WTC11 (cell line): Measurements from ENCODE around the gene CMC2.

ENCODE experiments used
- CTCF ChIP-seq: fragments of 200-600 bp; IDR thresholded peaks from 2 replicates; pipeline ENCODE4 v1.8.0; 2022; ENCODE audit warnings: antibody characterized with exemption
- ELF4 ChIP-seq: sonication (generic); formaldehyde crosslinking; IDR thresholded peaks from 2 replicates; pipeline ENCODE4 v1.8.1; 2022; ENCODE audit warnings: low read depth, mild to moderate bottlenecking, moderate library complexity, missing genetic modification reagents
- JAZF1 ChIP-seq: fragments of 250-450 bp; sonication (Bioruptor Pico); IDR thresholded peaks from 2 replicates; pipeline ENCODE4 v1.9.0; 2021; ENCODE audit warnings: moderate library complexity, mild to moderate bottlenecking, inconsistent platforms
- USF2 ChIP-seq: sonication (generic); formaldehyde crosslinking; IDR thresholded peaks from 2 replicates; pipeline ENCODE4 v1.8.1; 2023; ENCODE audit warnings: mild to moderate bottlenecking, missing genetic modification reagents, moderate library complexity
- ZNF232 ChIP-seq: sonication (generic); formaldehyde crosslinking; IDR thresholded peaks from 2 replicates; pipeline ENCODE4 v1.8.0; 2022; ENCODE audit warnings: mild to moderate bottlenecking, missing genetic modification reagents
- ZNF263 ChIP-seq: sonication (generic); formaldehyde crosslinking; IDR thresholded peaks from 2 replicates; pipeline ENCODE4 v1.8.1; 2022; ENCODE audit warnings: low read depth, mild to moderate bottlenecking, moderate library complexity, missing genetic modification reagents
- TF ChIP-seq, protein P1 (sequence below): sonication (generic); formaldehyde crosslinking; conservative IDR thresholded peaks from 2 replicates; pipeline ENCODE4 v1.8.1; 2023; ENCODE audit warnings: mild to moderate bottlenecking, low read depth, missing genetic modification reagents, moderate library complexity
- TF ChIP-seq, protein P2 (sequence below): sonication (generic); formaldehyde crosslinking; IDR thresholded peaks from 2 replicates; pipeline ENCODE4 v1.8.0; 2023; ENCODE audit warnings: missing genetic modification reagents

DNA sequence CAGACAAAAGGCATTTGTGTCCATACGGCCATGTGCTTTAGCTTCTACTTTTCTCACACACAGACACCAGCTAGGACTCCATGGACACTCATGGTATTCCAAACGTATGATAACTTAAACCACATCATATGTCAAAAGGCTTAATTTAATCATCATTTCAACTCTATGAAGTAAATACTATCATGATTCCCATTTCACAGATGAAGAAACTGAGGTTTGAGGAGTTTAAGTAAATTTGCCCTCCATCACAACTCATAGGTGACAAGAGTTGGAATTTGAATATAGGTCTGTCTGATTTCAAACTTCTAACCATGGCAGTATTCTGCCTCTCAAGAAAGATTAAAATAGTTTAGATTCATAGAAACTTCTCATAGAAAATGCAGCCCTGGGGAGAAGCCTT lies 43.8 kb downstream of the CMC2 start:
- TF ChIP-seq CTCF = no peak
- TF ChIP-seq, protein P1, sequence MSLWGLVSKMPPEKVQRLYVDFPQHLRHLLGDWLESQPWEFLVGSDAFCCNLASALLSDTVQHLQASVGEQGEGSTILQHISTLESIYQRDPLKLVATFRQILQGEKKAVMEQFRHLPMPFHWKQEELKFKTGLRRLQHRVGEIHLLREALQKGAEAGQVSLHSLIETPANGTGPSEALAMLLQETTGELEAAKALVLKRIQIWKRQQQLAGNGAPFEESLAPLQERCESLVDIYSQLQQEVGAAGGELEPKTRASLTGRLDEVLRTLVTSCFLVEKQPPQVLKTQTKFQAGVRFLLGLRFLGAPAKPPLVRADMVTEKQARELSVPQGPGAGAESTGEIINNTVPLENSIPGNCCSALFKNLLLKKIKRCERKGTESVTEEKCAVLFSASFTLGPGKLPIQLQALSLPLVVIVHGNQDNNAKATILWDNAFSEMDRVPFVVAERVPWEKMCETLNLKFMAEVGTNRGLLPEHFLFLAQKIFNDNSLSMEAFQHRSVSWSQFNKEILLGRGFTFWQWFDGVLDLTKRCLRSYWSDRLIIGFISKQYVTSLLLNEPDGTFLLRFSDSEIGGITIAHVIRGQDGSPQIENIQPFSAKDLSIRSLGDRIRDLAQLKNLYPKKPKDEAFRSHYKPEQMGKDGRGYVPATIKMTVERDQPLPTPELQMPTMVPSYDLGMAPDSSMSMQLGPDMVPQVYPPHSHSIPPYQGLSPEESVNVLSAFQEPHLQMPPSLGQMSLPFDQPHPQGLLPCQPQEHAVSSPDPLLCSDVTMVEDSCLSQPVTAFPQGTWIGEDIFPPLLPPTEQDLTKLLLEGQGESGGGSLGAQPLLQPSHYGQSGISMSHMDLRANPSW = no peak
- no peak for TF ChIP-seq USF2 (CRISPR knock-in tag)
- no peak for TF ChIP-seq JAZF1 (CRISPR knock-in tag)
- TF ChIP-seq ZNF263 = no peak
- TF ChIP-seq ELF4 (CRISPR knock-in tag) = no peak
- TF ChIP-seq, protein P2, sequence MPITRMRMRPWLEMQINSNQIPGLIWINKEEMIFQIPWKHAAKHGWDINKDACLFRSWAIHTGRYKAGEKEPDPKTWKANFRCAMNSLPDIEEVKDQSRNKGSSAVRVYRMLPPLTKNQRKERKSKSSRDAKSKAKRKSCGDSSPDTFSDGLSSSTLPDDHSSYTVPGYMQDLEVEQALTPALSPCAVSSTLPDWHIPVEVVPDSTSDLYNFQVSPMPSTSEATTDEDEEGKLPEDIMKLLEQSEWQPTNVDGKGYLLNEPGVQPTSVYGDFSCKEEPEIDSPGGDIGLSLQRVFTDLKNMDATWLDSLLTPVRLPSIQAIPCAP (CRISPR knock-in tag) = no peak
- no peak for TF ChIP-seq ZNF232 (CRISPR knock-in tag)
